ENCODE results near the gene NOL4L.

The NOL4L gene

DNA sequence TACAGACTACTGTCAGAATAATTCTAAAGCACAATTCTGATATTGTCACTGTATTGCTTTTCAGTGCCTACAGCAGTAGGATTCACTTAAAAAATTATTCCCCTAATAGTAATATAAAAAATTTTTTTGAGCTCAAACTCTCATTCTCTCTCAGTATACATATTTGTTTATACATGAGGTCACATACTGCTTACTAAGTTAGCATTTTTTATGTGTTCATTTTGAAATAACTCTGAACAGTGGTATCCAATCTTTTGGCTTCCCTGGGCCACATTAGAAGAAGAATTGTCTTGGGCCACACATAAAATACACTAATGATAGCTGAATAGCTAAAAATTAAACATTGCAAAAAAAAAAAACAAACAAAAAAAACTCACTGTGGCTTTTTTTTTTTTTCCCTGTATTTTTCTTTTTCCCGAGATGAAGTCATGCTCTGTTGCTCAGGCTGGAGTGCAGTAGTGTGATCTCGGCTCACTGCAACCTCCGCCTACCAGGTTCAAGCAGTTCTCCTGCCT, 188.4 kb downstream of the NOL4L start:
- DNase-seq = no peak

DNA sequence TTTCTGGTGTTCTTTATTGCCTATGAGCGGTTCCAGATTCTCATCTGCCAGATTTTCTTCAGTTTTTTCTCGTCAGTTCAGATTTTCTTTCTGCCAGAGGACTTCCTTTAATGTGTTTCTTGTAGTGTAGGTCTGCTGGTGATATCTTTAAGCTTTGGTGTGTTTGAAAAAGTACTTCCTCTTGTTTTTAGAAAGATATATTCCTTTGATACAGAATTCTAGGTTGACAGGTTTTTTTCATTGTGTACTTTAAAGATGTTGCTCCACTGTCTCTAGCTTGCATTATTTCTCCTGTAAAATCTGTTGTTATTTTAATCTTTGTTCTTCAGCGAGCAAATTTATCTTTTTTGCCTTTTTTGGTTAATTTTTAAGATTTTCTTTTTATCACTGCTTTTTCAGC, 190.1 kb downstream of the NOL4L start:
- DNase-seq = no peak

Data from CD4-positive, alpha-beta T cell treated with Interleukin-15 for 1 hour (primary cell).